Calu3 (cell line): Measurements from ENCODE around the gene CRYBB2. TPM values are rescaled to one million over a fixed set of nuclear protein-coding genes. Genes with fewer than 3 reads are reported as not detected.

ENCODE experiments used
- BruUV-seq: library from RNA; stranded (reverse); fragments of 400-500 nt; replicated peaks from 2 replicates; lab custom pipeline; 2021; lab: Mats Ljungman, UMichigan
- CTCF ChIA-PET: fragments of 300-600 bp; sonication (Branson Sonifier 250); formaldehyde crosslinking; loops from one replicate; lab custom pipeline; 2022; ENCODE audit warnings: antibody characterized with exemption; lab: Charles Lee
- DNase-seq: peaks from one replicate; pipeline ENCODE4 v3.0.0; 2022
- H3K27ac Mint-ChIP-seq: one replicate; pipeline ENCODE4 v1.8.0; 2022; ENCODE audit warnings: mixed read lengths; ENCODE audit not compliant: unreplicated experiment
- H3K27me3 Mint-ChIP-seq: one replicate; pipeline ENCODE4 v1.8.0; 2022; ENCODE audit warnings: mixed read lengths; ENCODE audit not compliant: unreplicated experiment
- H3K36me3 Mint-ChIP-seq: one replicate; pipeline ENCODE4 v1.8.0; 2022; ENCODE audit warnings: mild to moderate bottlenecking, moderate library complexity, mixed read lengths; ENCODE audit not compliant: insufficient read depth, unreplicated experiment
- H3K4me1 Mint-ChIP-seq: one replicate; pipeline ENCODE4 v1.8.0; 2022; ENCODE audit warnings: mild to moderate bottlenecking, low read depth, mixed read lengths; ENCODE audit not compliant: unreplicated experiment
- H3K4me3 Mint-ChIP-seq: one replicate; pipeline ENCODE4 v1.8.0; 2022; ENCODE audit warnings: mild to moderate bottlenecking, low read depth, moderate library complexity, mixed read lengths; ENCODE audit not compliant: unreplicated experiment
- H3K9me3 Mint-ChIP-seq: one replicate; pipeline ENCODE4 v1.8.0; 2022; ENCODE audit warnings: low read depth, mixed read lengths; ENCODE audit not compliant: unreplicated experiment
- intact Hi-C: fragments of 100-400 bp; cut with micrococcal nuclease; formaldehyde crosslinking; loops from one replicate; pipeline ENCODE4 v1.10.0; 2022; ENCODE audit not compliant: unreplicated experiment
- total RNA-seq: library from RNA; stranded (reverse); gene quantifications from 2 replicates; pipeline ENCODE4 v1.2.3, GENCODE V29; 2022
- TF ChIP-seq, protein P1 (sequence below): fragments of 200-600 bp; IDR thresholded peaks from one replicate; pipeline ENCODE4 v1.8.0; 2022; ENCODE audit warnings: antibody characterized with exemption; ENCODE audit not compliant: unreplicated experiment

CRYBB2 gene
- total RNA-seq, 1 experiment from 2014 or later = 0.42 TPM

GRCh38 chr22:25208743-25209505 lies 10.5 kb upstream of the CRYBB2 start:
- DNase-seq = no peak
- no peaks in the 10 kb centered on the region for H3K27me3 Mint-ChIP-seq
- CTCF ChIA-PET = no interaction called here
- H3K9me3 Mint-ChIP-seq = peaks cover 3% of the 10 kb centered on the region
- no peak overlapping the region for H3K27ac Mint-ChIP-seq
- TF ChIP-seq, protein P1, sequence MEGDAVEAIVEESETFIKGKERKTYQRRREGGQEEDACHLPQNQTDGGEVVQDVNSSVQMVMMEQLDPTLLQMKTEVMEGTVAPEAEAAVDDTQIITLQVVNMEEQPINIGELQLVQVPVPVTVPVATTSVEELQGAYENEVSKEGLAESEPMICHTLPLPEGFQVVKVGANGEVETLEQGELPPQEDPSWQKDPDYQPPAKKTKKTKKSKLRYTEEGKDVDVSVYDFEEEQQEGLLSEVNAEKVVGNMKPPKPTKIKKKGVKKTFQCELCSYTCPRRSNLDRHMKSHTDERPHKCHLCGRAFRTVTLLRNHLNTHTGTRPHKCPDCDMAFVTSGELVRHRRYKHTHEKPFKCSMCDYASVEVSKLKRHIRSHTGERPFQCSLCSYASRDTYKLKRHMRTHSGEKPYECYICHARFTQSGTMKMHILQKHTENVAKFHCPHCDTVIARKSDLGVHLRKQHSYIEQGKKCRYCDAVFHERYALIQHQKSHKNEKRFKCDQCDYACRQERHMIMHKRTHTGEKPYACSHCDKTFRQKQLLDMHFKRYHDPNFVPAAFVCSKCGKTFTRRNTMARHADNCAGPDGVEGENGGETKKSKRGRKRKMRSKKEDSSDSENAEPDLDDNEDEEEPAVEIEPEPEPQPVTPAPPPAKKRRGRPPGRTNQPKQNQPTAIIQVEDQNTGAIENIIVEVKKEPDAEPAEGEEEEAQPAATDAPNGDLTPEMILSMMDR = no peak
- H3K36me3 Mint-ChIP-seq = no peaks in the 10 kb centered on the region
- no peaks in the 10 kb centered on the region for H3K4me1 Mint-ChIP-seq
- no TSS peak for BruUV-seq
- no peak overlapping the region for H3K4me3 Mint-ChIP-seq
- intact Hi-C loops = no loop called here

DNA sequence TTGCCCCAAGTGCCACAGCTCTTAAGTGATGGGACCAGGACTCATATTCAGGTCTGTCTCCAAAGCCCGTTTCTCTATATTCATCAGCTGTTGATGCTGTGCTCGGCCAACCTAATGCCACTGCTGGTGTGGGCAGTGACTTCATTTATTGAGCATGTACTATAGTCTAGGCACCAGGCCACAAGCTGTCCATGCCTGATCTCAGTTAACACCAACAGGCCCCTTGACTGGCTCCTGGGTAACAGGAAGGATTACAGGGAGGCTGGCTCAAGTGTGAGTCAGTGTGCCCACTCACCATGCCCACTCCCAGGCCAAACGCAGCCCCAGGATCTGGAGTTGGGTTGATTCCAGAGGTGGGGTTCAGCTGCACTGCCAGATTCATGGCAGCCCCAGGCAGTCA lies 8.6 kb upstream of the CRYBB2 start:
- Mint-ChIP-seq H3K36me3 (no peaks in the 10 kb centered on the region), H3K9me3 (peaks cover 3% of the 10 kb centered on the region), H3K27me3 (no peaks in the 10 kb centered on the region), H3K4me1 (no peaks in the 10 kb centered on the region), H3K4me3 (no peak overlapping the region), H3K27ac (no peak overlapping the region)
- CTCF ChIA-PET = no interaction called here
- BruUV-seq = no TSS peak
- intact Hi-C loops = no loop called here
- TF ChIP-seq, protein P1 = no peak
- DNase-seq = no peak

DNA sequence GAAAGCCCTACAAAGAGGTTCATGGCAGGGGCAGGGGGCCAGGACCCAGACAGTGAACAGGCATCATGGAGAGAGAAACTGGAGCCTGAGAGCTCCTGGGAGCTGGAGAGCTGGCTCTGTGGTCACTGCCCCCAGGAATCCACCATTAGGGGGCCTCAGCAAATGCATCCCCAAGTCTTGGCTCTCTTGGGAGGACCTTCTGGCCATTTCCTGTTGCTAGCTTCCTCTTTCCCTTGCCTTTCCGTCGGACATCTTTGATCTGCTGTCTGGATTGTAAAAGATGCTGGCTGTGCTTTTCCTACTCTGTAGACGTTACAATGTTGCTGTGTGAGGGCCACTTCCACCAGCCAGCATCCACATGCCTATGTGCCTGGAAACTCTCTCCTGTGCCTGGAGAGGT lies 7.1 kb upstream of the CRYBB2 start:
- no peaks in the 10 kb centered on the region for H3K27me3 Mint-ChIP-seq

GRCh38 chr22:25213221-25213620 lies 6.2 kb upstream of the CRYBB2 start:
- H3K36me3 Mint-ChIP-seq = no peaks in the 10 kb centered on the region
- H3K9me3 Mint-ChIP-seq = peaks cover 3% of the 10 kb centered on the region
- no peaks in the 10 kb centered on the region for H3K27me3 Mint-ChIP-seq
- CTCF ChIA-PET = interaction anchor here (0.7 kb wide), 1 partner anchor 155 kb away, joined by 3 read pairs; no protein-coding TSS in a partner anchor
- BruUV-seq = no TSS peak
- no peak overlapping the region for H3K4me3 Mint-ChIP-seq
- H3K4me1 Mint-ChIP-seq = no peaks in the 10 kb centered on the region
- no peak overlapping the region for H3K27ac Mint-ChIP-seq
- intact Hi-C loops = no loop called here
- DNase-seq = no peak
- TF ChIP-seq, protein P1 = no peak

More for the DNA sequence above, 7.1 kb upstream of the CRYBB2 start:
- peaks cover 3% of the 10 kb centered on the region for H3K9me3 Mint-ChIP-seq
- CTCF ChIA-PET = no interaction called here
- H3K27ac Mint-ChIP-seq = no peak overlapping the region
- H3K4me3 Mint-ChIP-seq = no peak overlapping the region
- intact Hi-C loops = no loop called here
- no peaks in the 10 kb centered on the region for H3K4me1 Mint-ChIP-seq
- BruUV-seq = no TSS peak
- DNase-seq = no peak
- H3K36me3 Mint-ChIP-seq = no peaks in the 10 kb centered on the region
- TF ChIP-seq, protein P1 = no peak
